ENCODE measurements around the gene IL7R. TPM values are rescaled to one million over a fixed set of nuclear protein-coding genes. Genes with fewer than 3 reads are reported as not detected.
A peak's percentile ranks its signal among the peaks of the same experiment; 100 is the strongest.

IL7R gene
- total RNA-seq, 2 experiments from 2014 or later, result 4.6 to 62.2 TPM

DNA sequence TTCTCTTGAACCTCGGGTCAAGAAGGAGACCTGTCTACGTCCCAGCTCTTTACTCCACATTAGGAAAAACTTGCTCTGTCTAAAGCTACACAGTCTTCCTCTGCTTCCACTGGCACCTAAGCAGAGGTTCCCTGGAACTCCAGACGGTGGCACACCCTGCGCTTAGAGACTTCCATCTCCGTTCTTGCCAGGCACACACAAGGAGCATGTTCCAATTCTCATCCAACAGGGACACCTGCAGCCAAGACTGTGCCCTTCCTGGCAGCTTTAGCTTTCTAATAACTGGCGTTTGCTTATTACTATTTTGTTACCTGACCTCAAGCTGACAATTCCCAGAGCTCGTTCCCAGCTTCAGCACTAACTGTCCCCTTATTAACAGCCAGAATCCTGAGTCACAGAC is 65.8 kb downstream of the IL7R start:
- no peak for TF ChIP-seq EZH2phosphoT487 (IDR thresholded peaks at IDR 0.05; ENCODE audit: borderline replicate concordance, low read depth, low read length)
- no peak for TF ChIP-seq CTCF (conservative IDR thresholded peaks at IDR 0.05; ENCODE audit: low read length)
- H3K9me3 ChIP-seq (ENCODE audit: low read length), result peaks cover 24% of the 10 kb centered on the region; the same call in 1 of the 2 replicates
- no peak for DNase-seq (ENCODE audit: low spot score)
- H3K4me3 ChIP-seq (ENCODE audit: low read depth, low read length, poor library complexity, severe bottlenecking), result no peak overlapping the region
- no peaks in the 10 kb centered on the region for H3K79me2 ChIP-seq (ENCODE audit: insufficient read depth, low read depth, low read length)
- H3K36me3 ChIP-seq (ENCODE audit: insufficient read depth, low read length), result peaks cover 13% of the 10 kb centered on the region; the same call in 1 of the 2 replicates
- no peaks in the 10 kb centered on the region for H4K20me1 ChIP-seq (ENCODE audit: insufficient read depth, low read length)
- intact Hi-C loops (cut with micrococcal nuclease; ENCODE audit: unreplicated experiment), result no loop called here
- H3K4me2 ChIP-seq (ENCODE audit: low read length), result no peak overlapping the region
- peaks cover 46% of the 10 kb centered on the region for H3K4me1 ChIP-seq (ENCODE audit: insufficient read depth, low read length, poor library complexity, severe bottlenecking)
- ChIA-PET POLR2A (no interaction called here), CTCF (ENCODE audit: unreplicated experiment) (interaction anchor here (0.6 to 1.0 kb wide), 2 partner anchors 128 to 227 kb away, joined by 3 to 7 read pairs; no protein-coding TSS in a partner anchor)
- H2AFZ ChIP-seq (ENCODE audit: low read length), result peak overlapping the region; percentile 66; the same call in 1 of the 2 replicates
- H3K27ac ChIP-seq (ENCODE audit: low read depth, low read length, poor library complexity, severe bottlenecking), result no peak overlapping the region
- BruUV-seq (replicated peaks), result no TSS peak
- H3K9me2 ChIP-seq (ENCODE audit: insufficient read depth, low read length), result no peaks in the 10 kb centered on the region

DNA sequence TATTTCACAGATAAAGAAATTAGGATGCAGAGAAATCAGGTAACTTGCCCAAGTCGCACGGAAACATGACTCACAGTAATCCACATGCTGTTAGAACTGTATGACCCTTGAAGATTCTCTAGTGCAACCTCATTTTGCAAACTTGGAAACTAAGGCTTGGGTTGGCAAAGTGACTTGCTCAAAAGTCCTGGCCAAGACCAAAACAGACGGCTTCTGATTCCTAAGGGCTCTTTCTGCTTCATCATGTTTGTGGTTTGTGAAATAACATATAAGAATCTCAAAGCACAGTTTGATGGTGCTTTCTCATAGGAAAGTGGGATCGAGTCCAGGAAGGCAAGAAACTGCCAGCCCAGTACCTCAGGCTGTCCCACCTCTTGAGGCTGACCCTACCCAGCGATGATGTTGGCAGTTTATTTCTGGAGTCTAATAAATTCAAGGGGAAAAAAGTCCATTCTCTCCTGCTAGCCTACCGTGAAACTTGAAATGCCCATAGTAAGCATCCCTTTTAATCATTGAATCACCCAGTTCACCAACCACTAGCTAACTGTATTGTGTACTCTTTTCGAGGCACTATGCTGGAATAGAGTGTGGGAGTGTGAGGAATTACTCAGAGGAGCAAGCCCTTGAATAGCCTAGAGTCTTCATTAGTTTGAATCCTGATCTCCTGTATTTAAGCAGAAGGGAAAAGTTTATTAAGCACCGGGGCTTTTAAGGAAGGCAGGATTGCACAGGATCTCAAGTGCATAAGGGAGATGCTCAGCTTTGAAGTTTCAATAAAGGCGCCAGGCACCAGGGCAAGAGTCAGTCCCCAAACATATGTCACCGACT is 67.6 kb downstream of the IL7R start:
- no peak for DNase-seq (ENCODE audit: low spot score)
- ChIA-PET CTCF (ENCODE audit: unreplicated experiment) (interaction anchor here (0.8 to 4.0 kb wide), 5 partner anchors 33 to 273 kb away, joined by 3 to 31 read pairs (median 7); no protein-coding TSS in a partner anchor), POLR2A (interaction anchor here (0.5 to 1.9 kb wide), 9 partner anchors 22 to 231 kb away, joined by 3 to 11 read pairs (median 3); no protein-coding TSS in a partner anchor)
- TF ChIP-seq EZH2phosphoT487 (IDR thresholded peaks at IDR 0.05; ENCODE audit: borderline replicate concordance, low read depth, low read length) (no peak), CTCF (conservative IDR thresholded peaks at IDR 0.05; ENCODE audit: low read length) (no peak)
- BruUV-seq (replicated peaks), result no TSS peak
- peaks cover 17% of the 10 kb centered on the region; the same call in 1 of the 2 replicates for H3K9me3 ChIP-seq (ENCODE audit: low read length)
- H3K36me3 ChIP-seq (ENCODE audit: insufficient read depth, low read length), result peaks cover 12% of the 10 kb centered on the region; the same call in 1 of the 2 replicates
- H3K4me1 ChIP-seq (ENCODE audit: insufficient read depth, low read length, poor library complexity, severe bottlenecking), result peaks cover 46% of the 10 kb centered on the region
- intact Hi-C loops (cut with micrococcal nuclease; ENCODE audit: unreplicated experiment), result no loop called here
- H4K20me1 ChIP-seq (ENCODE audit: insufficient read depth, low read length), result no peaks in the 10 kb centered on the region
- no peak overlapping the region for H3K4me3 ChIP-seq (ENCODE audit: low read depth, low read length, poor library complexity, severe bottlenecking)
- H2AFZ ChIP-seq (ENCODE audit: low read length), result peak overlapping the region; percentile 86
- H3K9me2 ChIP-seq (ENCODE audit: insufficient read depth, low read length), result no peaks in the 10 kb centered on the region
- H3K27ac ChIP-seq (ENCODE audit: low read depth, low read length, poor library complexity, severe bottlenecking), result peak overlapping the region; percentile 53
- H3K79me2 ChIP-seq (ENCODE audit: insufficient read depth, low read depth, low read length), result no peaks in the 10 kb centered on the region
- H3K4me2 ChIP-seq (ENCODE audit: low read length), result peak overlapping the region; percentile 56
